Upper lobe of right lung (tissue), 1 donor: Measurements from ENCODE around the gene HENMT1. TPM values are rescaled to one million over a fixed set of nuclear protein-coding genes. Genes with fewer than 3 reads are reported as not detected.
A peak's percentile ranks its signal among the peaks of the same experiment; 100 is the strongest.
"Not testable (repeated sequence)": the region's sequence is repeated elsewhere in the genome, so short reads cannot be mapped to it uniquely, and the experiment has no call there.

ENCODE experiments used
- ATAC-seq: fragments of 200-7000 bp; cut with Tn5 transposase; one replicate; pipeline ENCODE4 v1.9.1; 2020; ENCODE audit warnings: mild to moderate bottlenecking, moderate library complexity
- DNase-seq: peaks from one replicate; pipeline ENCODE4 v3.0.0-alpha.2; 2020
- H3K27ac ChIP-seq: fragments of 200-600 bp; one replicate; pipeline ENCODE4 v1.8.0; 2022
- H3K27me3 ChIP-seq: fragments of 200-600 bp; one replicate; pipeline ENCODE4 v1.8.0; 2022; ENCODE audit warnings: mild to moderate bottlenecking
- H3K36me3 ChIP-seq: fragments of 200-600 bp; one replicate; pipeline ENCODE4 v1.8.0; 2022
- H3K4me1 ChIP-seq: fragments of 200-600 bp; one replicate; pipeline ENCODE4 v1.8.0; 2022
- H3K4me3 ChIP-seq: fragments of 200-600 bp; one replicate; pipeline ENCODE4 v1.8.0; 2022; ENCODE audit warnings: mild to moderate bottlenecking
- H3K9me3 ChIP-seq: fragments of 200-600 bp; one replicate; pipeline ENCODE4 v1.8.0; 2022
- intact Hi-C: fragments of 100-400 bp; cut with DNase I; formaldehyde crosslinking; loops from one replicate; pipeline ENCODE4 v1.11.0; 2022
- long read RNA-seq: library from polyadenylated mRNA; unstranded; transcript quantifications from one replicate; pipeline ENCODE4 v2.0.0, GENCODE V29; 2021
- total RNA-seq: library from RNA; stranded (reverse); fragmentation: NEBNext Ultra II Directional; extraction: Animal tissue kit (Norgen Biotek cat#: 25700); gene quantifications from one replicate; pipeline ENCODE4 v1.2.1, GENCODE V29; 2021
- TF ChIP-seq, protein P1 (sequence below): fragments of 200-600 bp; IDR thresholded peaks from one replicate; pipeline ENCODE4 v1.8.0; 2022; ENCODE audit warnings: antibody characterized with exemption
- donor health status: DM: no; HTN: yes; CAD: no; lungs with severe emphysema.

The HENMT1 gene
- 5.6 TPM for total RNA-seq
- long read RNA-seq, partial matches to known transcripts: 2 of 11 reads
- long read RNA-seq, other reads (novel, unspliced or antisense): 4 of 11 reads

GRCh38 chr1:108661030-108661609 lies at the start of gene HENMT1:
HENMT1 (minus strand) TSS chr1:108661093; CDS start chr1:108659884, 1,209 bp downstream.
- TF ChIP-seq, protein P1, sequence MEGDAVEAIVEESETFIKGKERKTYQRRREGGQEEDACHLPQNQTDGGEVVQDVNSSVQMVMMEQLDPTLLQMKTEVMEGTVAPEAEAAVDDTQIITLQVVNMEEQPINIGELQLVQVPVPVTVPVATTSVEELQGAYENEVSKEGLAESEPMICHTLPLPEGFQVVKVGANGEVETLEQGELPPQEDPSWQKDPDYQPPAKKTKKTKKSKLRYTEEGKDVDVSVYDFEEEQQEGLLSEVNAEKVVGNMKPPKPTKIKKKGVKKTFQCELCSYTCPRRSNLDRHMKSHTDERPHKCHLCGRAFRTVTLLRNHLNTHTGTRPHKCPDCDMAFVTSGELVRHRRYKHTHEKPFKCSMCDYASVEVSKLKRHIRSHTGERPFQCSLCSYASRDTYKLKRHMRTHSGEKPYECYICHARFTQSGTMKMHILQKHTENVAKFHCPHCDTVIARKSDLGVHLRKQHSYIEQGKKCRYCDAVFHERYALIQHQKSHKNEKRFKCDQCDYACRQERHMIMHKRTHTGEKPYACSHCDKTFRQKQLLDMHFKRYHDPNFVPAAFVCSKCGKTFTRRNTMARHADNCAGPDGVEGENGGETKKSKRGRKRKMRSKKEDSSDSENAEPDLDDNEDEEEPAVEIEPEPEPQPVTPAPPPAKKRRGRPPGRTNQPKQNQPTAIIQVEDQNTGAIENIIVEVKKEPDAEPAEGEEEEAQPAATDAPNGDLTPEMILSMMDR: no peak
- H3K27me3 ChIP-seq: no peaks in the 10 kb centered on the region
- peak within 1 kb of the TSS; percentile 66 for H3K4me3 ChIP-seq
- intact Hi-C loops: no loop called here
- H3K9me3 ChIP-seq: no peaks in the 10 kb centered on the region
- ATAC-seq: peak; percentile 96
- H3K4me1 ChIP-seq: peaks cover 3% of the 10 kb centered on the region
- H3K27ac ChIP-seq: peak within 1 kb of the TSS; percentile 98
- H3K36me3 ChIP-seq: no peaks in the 10 kb centered on the region
- peak; percentile 85 for DNase-seq

DNA sequence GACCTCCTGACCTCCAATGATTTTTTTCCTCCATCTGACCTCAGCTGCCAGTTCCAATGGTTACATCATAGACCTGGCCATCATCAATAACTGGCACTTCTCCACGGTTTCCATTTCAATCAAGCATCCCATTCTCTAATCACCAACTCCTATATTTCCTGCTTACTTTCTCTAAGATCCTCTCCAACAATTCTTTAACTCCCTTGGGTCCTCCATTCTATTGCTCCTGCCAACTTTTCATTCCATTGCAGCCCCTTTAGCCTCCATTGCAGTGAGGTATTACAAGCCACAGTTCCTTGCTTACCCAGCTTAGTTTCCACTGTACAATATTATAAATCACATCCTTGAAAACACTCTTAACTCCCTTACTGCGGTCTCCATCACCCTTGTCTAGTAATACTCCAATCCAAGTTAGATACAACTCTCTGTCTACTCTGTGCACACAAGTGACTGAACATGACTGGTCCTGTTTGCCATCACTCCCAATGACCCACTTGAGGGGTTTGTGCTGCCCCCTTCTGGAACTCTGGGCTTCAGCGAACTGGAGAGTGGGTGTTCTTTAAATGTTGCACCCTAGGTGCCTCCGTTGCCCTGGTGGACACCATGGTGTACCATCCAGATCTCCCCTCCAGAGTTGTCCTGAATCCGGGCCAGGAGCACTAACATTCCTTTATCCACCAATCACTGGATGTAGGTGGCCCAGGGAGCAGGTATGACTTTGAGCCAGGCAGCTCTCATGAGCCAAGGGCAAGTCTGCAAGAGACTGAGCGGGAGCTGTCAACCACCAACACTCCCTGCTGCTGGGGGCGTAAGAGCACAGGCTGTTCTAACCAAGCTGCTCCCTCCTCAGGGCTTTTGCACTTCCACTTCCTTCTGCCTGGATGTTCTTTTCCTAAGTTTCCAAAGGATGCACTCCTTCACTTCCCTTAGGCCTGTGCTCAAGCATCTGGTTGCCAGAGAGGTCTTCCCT lies 48.1 kb upstream of the HENMT1 start:
- DNase-seq (no peak), ATAC-seq (peak; percentile 88)
- TF ChIP-seq, protein P1: peak; percentile 35
- H3K27ac ChIP-seq: no peak overlapping the region
- H3K9me3 ChIP-seq: no peaks in the 10 kb centered on the region
- no peak overlapping the region for H3K4me3 ChIP-seq
- no peaks in the 10 kb centered on the region for H3K27me3 ChIP-seq
- H3K4me1 ChIP-seq: peaks cover 8% of the 10 kb centered on the region
- intact Hi-C loops: no loop called here
- H3K36me3 ChIP-seq: no peaks in the 10 kb centered on the region

- H3K27me3 ChIP-seq: no peaks in the 10 kb centered on the region
- intact Hi-C loops: no loop called here
- peaks cover 12% of the 10 kb centered on the region for H3K36me3 ChIP-seq
- H3K4me3 ChIP-seq: no peak overlapping the region
- DNase-seq (no peak), ATAC-seq (no peak)
- H3K9me3 ChIP-seq: no peaks in the 10 kb centered on the region
- no peak overlapping the region for H3K27ac ChIP-seq
- TF ChIP-seq, protein P1: no peak
- peaks cover 8% of the 10 kb centered on the region for H3K4me1 ChIP-seq
These were observed 45.8 kb upstream of the HENMT1 start for GRCh38 chr1:108706643-108707042.

GRCh38 chr1:108704496-108704895 lies 43.6 kb upstream of the HENMT1 start:
- Histone ChIP-seq H3K9me3 (no peaks in the 10 kb centered on the region), H3K36me3 (peaks cover 34% of the 10 kb centered on the region), H3K27me3 (no peaks in the 10 kb centered on the region), H3K4me1 (peaks cover 8% of the 10 kb centered on the region), H3K27ac (no peak overlapping the region), H3K4me3 (no peak overlapping the region)
- intact Hi-C loops: no loop called here
- TF ChIP-seq, protein P1: no peak
- ATAC-seq: no peak
- no peak for DNase-seq

DNA sequence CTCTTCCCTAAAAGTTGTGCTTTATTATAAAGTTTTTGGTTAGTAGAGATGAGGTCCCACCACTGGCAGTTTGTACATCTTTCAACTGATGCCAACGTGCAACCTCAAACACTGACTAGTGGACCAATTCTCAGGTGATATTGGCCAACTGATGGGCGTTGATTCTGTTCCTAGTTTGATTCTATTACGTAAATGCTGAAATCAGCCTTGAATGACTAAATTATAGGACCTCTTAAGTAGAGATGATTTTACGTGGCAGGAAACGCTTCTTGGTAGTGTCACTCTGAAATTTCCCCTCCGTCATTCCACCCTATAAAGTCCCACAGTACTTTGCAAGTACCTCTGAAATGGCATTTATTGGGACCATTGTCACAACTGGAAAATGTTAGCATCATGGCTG lies 43.0 kb upstream of the HENMT1 start:
- ATAC-seq (no peak), DNase-seq (no peak)
- intact Hi-C loops: no loop called here
- H3K27me3 ChIP-seq: no peaks in the 10 kb centered on the region
- peaks cover 39% of the 10 kb centered on the region for H3K36me3 ChIP-seq
- no peak overlapping the region for H3K4me3 ChIP-seq
- peaks cover 8% of the 10 kb centered on the region for H3K4me1 ChIP-seq
- H3K9me3 ChIP-seq: no peaks in the 10 kb centered on the region
- H3K27ac ChIP-seq: no peak overlapping the region
- TF ChIP-seq, protein P1: no peak

DNA sequence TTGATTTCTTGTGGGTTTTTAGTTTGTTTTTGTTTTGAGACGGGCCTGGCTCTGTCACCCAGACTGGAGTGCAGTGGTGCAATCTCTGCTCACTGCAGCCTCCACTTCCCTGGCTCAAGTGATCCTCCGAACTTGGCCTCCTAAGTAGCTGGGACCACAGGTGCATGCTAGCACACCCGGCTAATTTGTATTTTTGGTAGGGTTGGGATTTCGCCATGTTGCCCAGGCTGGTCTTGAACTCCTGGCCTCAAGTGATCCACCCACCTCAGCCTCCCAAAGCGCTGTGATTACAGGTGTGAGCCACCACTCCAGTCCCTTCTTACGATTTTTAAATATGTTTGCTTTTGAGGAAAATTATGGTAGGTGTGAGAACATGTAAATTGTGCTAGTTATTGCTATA lies 41.2 kb upstream of the HENMT1 start:
- H3K4me1 ChIP-seq, DNase-seq, H3K9me3 ChIP-seq, H3K4me3 ChIP-seq, ATAC-seq, H3K27ac ChIP-seq, intact Hi-C loops, H3K27me3 ChIP-seq: not testable (repeated sequence)
- peaks cover 57% of the 10 kb centered on the region for H3K36me3 ChIP-seq
